Right lobe of liver (tissue), 6 donors: Measurements from ENCODE around the gene GABBR1. TPM values are rescaled to one million over a fixed set of nuclear protein-coding genes. Genes with fewer than 3 reads are reported as not detected.

Experiments
- ATAC-seq, 4 donors: fragments of 200-7000 bp; cut with Tn5 transposase; one replicate each; pipeline ENCODE4 v1.9.1; 2020; ENCODE audit warnings: mild to moderate bottlenecking in 4 of 4, moderate library complexity in 4 of 4
- DNase-seq, 3 donors: peaks; one replicate each; pipeline ENCODE4 v3.0.0-alpha.2; 2020
- H3K27ac ChIP-seq, 3 donors: fragments of 200-600 bp; one replicate each; pipeline ENCODE4 v1.8.0; 2022
- H3K27me3 ChIP-seq, 2 donors: fragments of 200-600 bp; one replicate each; pipeline ENCODE4 v1.8.0; 2022
- H3K36me3 ChIP-seq, 4 donors: fragments of 200-600 bp; sonication (generic) in 1 of 4; one replicate each; pipeline versions ENCODE4 v1.5.1 to v1.8.0; 2017 to 2022; ENCODE audit warnings: control low read depth in 1 of 4
- H3K4me1 ChIP-seq, 4 donors: fragments of 200-600 bp; sonication (generic) in 1 of 4; one replicate each; pipeline versions ENCODE4 v1.5.1 to v1.8.0; 2017 to 2022; ENCODE audit warnings: control low read depth in 1 of 4
- H3K4me3 ChIP-seq, 3 donors: fragments of 200-600 bp; one replicate each; pipeline ENCODE4 v1.8.0; 2022
- H3K9me3 ChIP-seq, 4 donors: fragments of 200-600 bp; sonication (generic) in 1 of 4; one replicate each; pipeline versions ENCODE4 v1.5.1 to v1.8.0; 2017 to 2022; ENCODE audit warnings: control low read depth in 1 of 4
- POLR2A ChIP-seq: fragments of 450-650 bp; IDR thresholded peaks from one replicate; pipeline ENCODE4 v1.6.1; 2017; ENCODE audit warnings: antibody characterized with exemption, mild to moderate bottlenecking
- WGBS: methylation state at CpG from one replicate; pipeline ENCODE4 v1.1.6; 2018; ENCODE audit warnings: low coverage, low lambda C conversion rate; ENCODE audit not compliant: insufficient coverage; ENCODE audit errors: missing lambda C conversion rate; 5-methylcytosine and 5-hydroxymethylcytosine counted together
- intact Hi-C, 2 donors: fragments of 100-400 bp; cut with DNase I; formaldehyde crosslinking; loops; one replicate each; pipeline versions ENCODE4 v1.11.2 to v1.14.1; 2022
- total RNA-seq, 6 experiments: library from RNA; depleted of rRNA in 2 of 6; stranded (reverse); fragments of >200 nt in 2 of 6; fragmentation: NEBNext Ultra II Directional in 3 of 6; extraction: Animal tissue kit (Norgen Biotek cat#: 25700) in 3 of 6; gene quantifications; one replicate each; pipeline versions ENCODE4 v1.1.0 to v1.2.4, GENCODE V29; 2016 to 2023
- TF ChIP-seq, protein P1 (sequence below), 4 donors: fragments of 200-600 bp in 3 of 4; fragments of 450-650 bp in 1 of 4; IDR thresholded peaks; one replicate each; pipeline versions ENCODE4 v1.5.1 to v1.8.0; 2016 to 2022; ENCODE audit warnings: antibody characterized with exemption in 4 of 4, mild to moderate bottlenecking in 2 of 4
- donor health status: DM: no; HTN: yes; CAD: no.
- donor health status: DM: no; HTN: no; CAD: no.
- donor health status: DM: no; HTN: no; CAD: no.
- donor health status: DM: no; HTN: yes; CAD: no.
- donor health status: DM: no; HTN: yes; CAD: no.

Gene GABBR1
- total RNA-seq, 6 experiments from 2014 or later: 2.4 to 5.6 (median 4.9) TPM

DNA sequence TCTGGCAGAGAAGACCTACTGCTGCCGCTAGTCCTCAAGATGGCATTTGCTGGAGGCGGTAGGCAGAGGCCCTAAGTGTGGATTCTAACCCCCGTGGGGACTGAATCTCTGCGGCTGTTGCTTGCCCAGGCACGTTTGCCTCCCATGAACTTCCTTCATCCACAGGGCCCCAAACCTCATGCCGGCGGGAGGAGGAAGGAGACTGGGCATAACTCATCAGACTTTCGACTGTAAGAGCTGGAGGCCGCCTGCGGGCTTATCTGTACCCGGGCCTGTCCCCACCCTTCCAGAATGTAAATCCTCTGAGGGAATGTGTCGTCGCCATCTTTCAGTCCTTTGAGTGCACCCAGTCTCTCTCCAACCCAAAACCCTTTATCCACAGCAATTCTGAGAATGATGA, 47.0 kb upstream of the GABBR1 start:
- H3K36me3 ChIP-seq: no peaks in the 10 kb centered on the region
- intact Hi-C loops: no loop called here
- H3K27ac ChIP-seq: no peak overlapping the region
- no peak for ATAC-seq
- H3K4me3 ChIP-seq: no peak overlapping the region
- DNase-seq: no peak
- H3K9me3 ChIP-seq: no peaks in the 10 kb centered on the region
- H3K4me1 ChIP-seq: no peaks in the 10 kb centered on the region
- peaks cover 0 to 4% of the 10 kb centered on the region in 2 donors for H3K27me3 ChIP-seq
- WGBS: 74% methylated on average over 7 of the region's 13 CpGs
- TF ChIP-seq POLR2A: no peak
- TF ChIP-seq, protein P1, sequence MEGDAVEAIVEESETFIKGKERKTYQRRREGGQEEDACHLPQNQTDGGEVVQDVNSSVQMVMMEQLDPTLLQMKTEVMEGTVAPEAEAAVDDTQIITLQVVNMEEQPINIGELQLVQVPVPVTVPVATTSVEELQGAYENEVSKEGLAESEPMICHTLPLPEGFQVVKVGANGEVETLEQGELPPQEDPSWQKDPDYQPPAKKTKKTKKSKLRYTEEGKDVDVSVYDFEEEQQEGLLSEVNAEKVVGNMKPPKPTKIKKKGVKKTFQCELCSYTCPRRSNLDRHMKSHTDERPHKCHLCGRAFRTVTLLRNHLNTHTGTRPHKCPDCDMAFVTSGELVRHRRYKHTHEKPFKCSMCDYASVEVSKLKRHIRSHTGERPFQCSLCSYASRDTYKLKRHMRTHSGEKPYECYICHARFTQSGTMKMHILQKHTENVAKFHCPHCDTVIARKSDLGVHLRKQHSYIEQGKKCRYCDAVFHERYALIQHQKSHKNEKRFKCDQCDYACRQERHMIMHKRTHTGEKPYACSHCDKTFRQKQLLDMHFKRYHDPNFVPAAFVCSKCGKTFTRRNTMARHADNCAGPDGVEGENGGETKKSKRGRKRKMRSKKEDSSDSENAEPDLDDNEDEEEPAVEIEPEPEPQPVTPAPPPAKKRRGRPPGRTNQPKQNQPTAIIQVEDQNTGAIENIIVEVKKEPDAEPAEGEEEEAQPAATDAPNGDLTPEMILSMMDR (IDR thresholded peaks at IDR 0.05): no peak

DNA sequence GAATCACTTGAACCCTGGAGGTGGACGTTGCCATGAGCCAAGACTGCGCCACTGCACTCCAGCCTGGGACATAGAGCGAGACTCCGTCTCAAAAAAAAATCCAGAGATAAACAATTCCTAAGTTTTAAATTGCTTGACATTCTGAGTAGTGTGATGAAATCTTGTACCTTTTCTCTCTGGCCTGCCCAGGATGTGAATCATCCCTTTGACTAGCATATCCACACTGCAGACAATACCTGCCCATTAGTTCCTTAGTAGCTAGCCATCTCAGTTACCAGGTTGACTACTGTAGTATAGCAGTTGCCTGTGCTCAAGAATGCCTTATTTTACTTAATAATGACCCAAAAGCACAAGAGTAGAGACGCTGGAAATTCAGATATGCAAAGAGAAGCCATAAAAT, 45.1 kb upstream of the GABBR1 start:
- no peak overlapping the region for H3K4me3 ChIP-seq
- no peak for TF ChIP-seq POLR2A
- TF ChIP-seq, protein P1 (IDR thresholded peaks at IDR 0.05): no peak
- no peaks in the 10 kb centered on the region for H3K36me3 ChIP-seq
- 74% methylated on average over 5 of the region's 5 CpGs for WGBS
- ATAC-seq (no peak), DNase-seq (no peak)
- no peak overlapping the region for H3K27ac ChIP-seq
- peaks cover 0 to 4% of the 10 kb centered on the region in 2 donors for H3K27me3 ChIP-seq
- no peaks in the 10 kb centered on the region for H3K9me3 ChIP-seq
- intact Hi-C loops: no loop called here
- no peaks in the 10 kb centered on the region for H3K4me1 ChIP-seq

DNA sequence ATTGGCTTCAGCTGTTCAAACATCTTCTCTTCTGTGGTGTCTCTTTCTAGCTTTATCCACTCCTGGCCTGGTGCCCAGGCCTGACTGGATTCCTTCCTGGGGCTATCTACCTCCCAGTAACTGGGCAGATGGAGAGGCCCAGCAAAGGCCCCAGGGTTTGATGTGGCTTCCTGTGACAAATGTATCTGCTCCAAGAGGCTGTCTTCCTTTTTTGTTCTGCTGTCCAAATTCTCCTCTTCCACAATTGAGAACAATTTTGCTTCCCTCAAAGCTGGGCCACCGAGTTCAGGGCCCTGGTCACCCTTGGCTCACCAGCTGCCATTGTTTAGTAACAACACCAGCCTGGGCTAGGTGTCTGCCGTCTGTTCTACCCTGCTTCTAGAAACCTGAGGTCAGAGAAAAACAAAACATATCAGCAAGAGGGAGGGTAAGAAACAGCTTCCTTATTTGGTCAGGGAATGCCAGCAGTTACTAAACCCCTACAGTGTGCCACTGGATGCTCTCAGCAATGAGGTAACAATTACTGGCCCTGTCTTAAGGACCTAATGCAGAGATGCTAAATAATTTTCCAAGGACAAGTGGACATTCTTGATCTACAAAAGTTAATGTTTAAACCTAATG, 44.1 kb upstream of the GABBR1 start:
- H3K36me3 ChIP-seq: no peaks in the 10 kb centered on the region
- H3K27ac ChIP-seq: no peak overlapping the region
- no peak for ATAC-seq
- WGBS: 11% methylated on average over 2 of the region's 2 CpGs
- no peaks in the 10 kb centered on the region for H3K4me1 ChIP-seq
- no peak for DNase-seq
- TF ChIP-seq POLR2A: no peak
- TF ChIP-seq, protein P1 (IDR thresholded peaks at IDR 0.05): no peak
- intact Hi-C loops: no loop called here
- no peaks in the 10 kb centered on the region for H3K9me3 ChIP-seq
- peaks cover 0 to 4% of the 10 kb centered on the region in 2 donors for H3K27me3 ChIP-seq
- no peak overlapping the region for H3K4me3 ChIP-seq

DNA sequence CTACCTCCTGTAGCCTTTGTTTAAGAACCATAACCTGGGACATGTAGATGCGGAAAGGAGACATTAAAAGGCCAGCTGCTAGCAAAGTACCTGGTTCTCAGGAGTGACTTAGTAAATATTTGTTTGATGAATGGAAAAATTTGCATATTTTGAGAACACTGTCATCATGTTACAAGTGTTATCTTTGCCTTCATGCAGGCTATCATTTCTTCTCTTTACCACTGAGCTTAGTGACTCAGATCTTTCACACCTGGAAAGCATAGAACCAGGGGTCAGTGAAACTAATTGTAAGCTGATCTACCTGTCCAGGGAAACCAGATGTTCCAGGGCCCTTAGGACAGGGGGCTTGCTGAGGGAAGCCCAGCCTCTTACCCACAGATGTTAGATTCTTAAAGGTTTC, 42.6 kb upstream of the GABBR1 start:
- DNase-seq: no peak
- TF ChIP-seq, protein P1 (IDR thresholded peaks at IDR 0.05): no peak
- TF ChIP-seq POLR2A: no peak
- Histone ChIP-seq H3K27me3 (no peaks in the 10 kb centered on the region), H3K4me1 (no peaks in the 10 kb centered on the region), H3K9me3 (no peaks in the 10 kb centered on the region), H3K36me3 (no peaks in the 10 kb centered on the region), H3K4me3 (no peak overlapping the region), H3K27ac (no peak overlapping the region)
- intact Hi-C loops: no loop called here
- WGBS: 100% methylated on average over 1 of the region's 1 CpG
- ATAC-seq: no peak
